Transverse colon (tissue), 4 donors: ENCODE data around the gene ZNF558. TPM values are rescaled to one million over a fixed set of nuclear protein-coding genes. Genes with fewer than 3 reads are reported as not detected.

ENCODE experiments used
- small RNA-seq, 4 donors: library from RNA; depleted of rRNA; stranded (forward); fragments of <200 nt; gene quantifications; one replicate each; pipeline ENCODE3, GENCODE V24; 2016
- total RNA-seq, 4 donors: library from RNA; depleted of rRNA; stranded (reverse); fragments of >200 nt; gene quantifications; one replicate each; pipeline ENCODE4 v1.1.0, GENCODE V29; 2016

Gene ZNF558
- total RNA-seq, 4 donors from 2014 or later = 17.2 to 77.6 (median 28.1) TPM

Small RNA genes within 50 kb of the gene (small RNA-seq; reads per million reads assigned to genes)
- 0 reads per million in 4 donors for gene AC012616.1

Other genes starting within 250 kb of the ZNF558 start
- 10 to 100 TPM in 3 of 4 donors, 1 to 10 TPM in 1; 5.2 to 62.8 (median 20.7) TPM for gene ADAMTS10, start 221.6 kb downstream of the ZNF558 start, total RNA-seq
- not detected for gene NFILZ, start 201.7 kb downstream of the ZNF558 start, total RNA-seq
- not detected for gene ACTL9, start 133.5 kb downstream of the ZNF558 start, total RNA-seq
- gene OR2Z1, start 110.7 kb downstream of the ZNF558 start, total RNA-seq = not detected
- not detected for gene MBD3L1, start 73 bp upstream of the ZNF558 start, total RNA-seq
- gene MUC16, start 178.1 kb upstream of the ZNF558 start, total RNA-seq = not detected